Common myeloid progenitor, CD34-positive (primary cell): ENCODE results near the gene ZBTB24.

Experiments used
- CTCF ChIA-PET: fragments of 350-600 bp; sonication (Branson Sonifier 250); formaldehyde crosslinking; loops from one replicate; lab custom pipeline; 2021; ENCODE audit warnings: antibody characterized with exemption; lab: Charles Lee
- POLR2A ChIA-PET: fragments of 350-600 bp; sonication (Branson Sonifier 250); formaldehyde crosslinking; loops from one replicate; lab custom pipeline; 2021; ENCODE audit warnings: antibody characterized with exemption; lab: Charles Lee
- DNase-seq, 3 donors: peaks; one replicate each; pipeline versions ENCODE4 v3.0.0 to v3.0.0-alpha.2; 2013
- H3K27ac ChIP-seq, 2 experiments: 1 replicate in 1 of 2; 2 replicates in 1 of 2; pipeline ENCODE4 v1.7.0; 2013; ENCODE audit warnings: inconsistent platforms in 2 of 2, low read length in 2 of 2, mild to moderate bottlenecking in 2 of 2, low read depth in 1 of 2, moderate library complexity in 1 of 2; ENCODE audit not compliant: severe bottlenecking in 2 of 2, insufficient read depth in 1 of 2, poor library complexity in 1 of 2
- H3K27me3 ChIP-seq, 5 experiments: replicated peaks in 2 of 5; 1 replicate in 3 of 5; 2 replicates in 2 of 5; pipeline versions ENCODE4 v1.6.1 to v1.7.0; 2013; ENCODE audit warnings: low read length in 4 of 5, mild to moderate bottlenecking in 2 of 5, moderate library complexity in 2 of 5, inconsistent platforms in 1 of 5; ENCODE audit not compliant: insufficient read depth in 5 of 5, control insufficient read depth in 4 of 5
- H3K36me3 ChIP-seq, 4 experiments: 1 replicate in 2 of 4; 2 replicates in 2 of 4; pipeline versions ENCODE4 v1.6.1 to v1.7.0; 2013; ENCODE audit warnings: low read length in 3 of 4, control low read depth in 1 of 4, mild to moderate bottlenecking in 1 of 4; ENCODE audit not compliant: control insufficient read depth in 4 of 4, insufficient read depth in 4 of 4
- H3K4me1 ChIP-seq, 4 experiments: 1 replicate in 3 of 4; 2 replicates in 1 of 4; pipeline versions ENCODE4 v1.6.1 to v1.7.1; 2013; ENCODE audit warnings: low read length in 3 of 4, mild to moderate bottlenecking in 3 of 4, control low read depth in 1 of 4, inconsistent platforms in 1 of 4, moderate library complexity in 1 of 4; ENCODE audit not compliant: control insufficient read depth in 4 of 4, insufficient read depth in 4 of 4; ENCODE audit errors: control extremely low read depth in 1 of 4
- H3K4me3 ChIP-seq, 7 experiments: 1 replicate in 4 of 7; 2 replicates in 3 of 7; pipeline versions ENCODE4 v1.5.1 to v1.7.0; 2013; ENCODE audit warnings: mild to moderate bottlenecking in 7 of 7, low read length in 6 of 7, moderate library complexity in 6 of 7, inconsistent platforms in 2 of 7, low read depth in 2 of 7, control low read depth in 1 of 7; ENCODE audit not compliant: insufficient read depth in 4 of 7, control insufficient read depth in 1 of 7; ENCODE audit errors: extremely low read depth in 1 of 7
- H3K9me3 ChIP-seq, 5 experiments: 1 replicate in 4 of 5; 2 replicates in 1 of 5; pipeline versions ENCODE4 v1.6.1 to v1.7.1; 2013; ENCODE audit warnings: low read length in 4 of 5, mild to moderate bottlenecking in 2 of 5, inconsistent platforms in 1 of 5, low read depth in 1 of 5, moderate library complexity in 1 of 5; ENCODE audit not compliant: control insufficient read depth in 4 of 5, insufficient read depth in 2 of 5; ENCODE audit errors: control extremely low read depth in 1 of 5
- WGBS: methylation state at CpG from one replicate; pipeline ENCODE4 v1.1.5; 2013; ENCODE audit not compliant: insufficient coverage; 5-methylcytosine and 5-hydroxymethylcytosine counted together

ZBTB24 gene

DNA sequence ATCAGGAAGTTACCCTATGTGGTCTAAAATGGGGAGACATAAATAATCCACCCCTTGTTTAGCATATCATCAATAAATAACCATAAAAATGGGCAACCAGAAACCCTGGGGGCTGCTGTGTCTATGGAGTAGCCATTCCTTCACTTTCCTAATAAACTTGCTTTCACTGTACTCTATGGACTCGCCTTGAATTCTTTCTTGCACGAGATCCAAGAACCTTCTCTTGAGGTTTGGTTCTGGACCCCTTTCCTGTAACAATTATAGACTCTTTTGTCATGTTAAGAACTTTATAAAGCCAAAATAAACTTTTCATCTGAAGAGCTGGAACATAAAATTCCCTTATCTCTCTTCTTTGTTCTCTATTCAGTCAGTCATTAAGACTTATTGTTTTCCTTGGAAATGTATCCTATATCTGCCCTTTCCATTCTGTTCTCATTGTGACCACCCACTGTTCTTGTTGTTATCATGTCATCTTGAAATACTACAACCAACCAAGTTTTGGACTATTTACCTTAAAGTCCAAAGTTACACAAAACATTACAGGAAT, 29.3 kb upstream of the ZBTB24 start:
- Histone ChIP-seq H3K4me1 (peaks cover 6 to 23% (median 16%) of the 10 kb centered on the region in 4 experiments), H3K4me3 (no peak overlapping the region), H3K36me3 (no peaks in the 10 kb centered on the region), H3K27ac (no peak overlapping the region), H3K27me3 (no peaks in the 10 kb centered on the region), H3K9me3 (peaks cover 0 to 2% (median 0%) of the 10 kb centered on the region in 5 experiments)
- no peak for DNase-seq
- POLR2A ChIA-PET: no interaction called here
- WGBS: 95% methylated on average over 2 of the region's 2 CpGs
- CTCF ChIA-PET: no interaction called here

DNA sequence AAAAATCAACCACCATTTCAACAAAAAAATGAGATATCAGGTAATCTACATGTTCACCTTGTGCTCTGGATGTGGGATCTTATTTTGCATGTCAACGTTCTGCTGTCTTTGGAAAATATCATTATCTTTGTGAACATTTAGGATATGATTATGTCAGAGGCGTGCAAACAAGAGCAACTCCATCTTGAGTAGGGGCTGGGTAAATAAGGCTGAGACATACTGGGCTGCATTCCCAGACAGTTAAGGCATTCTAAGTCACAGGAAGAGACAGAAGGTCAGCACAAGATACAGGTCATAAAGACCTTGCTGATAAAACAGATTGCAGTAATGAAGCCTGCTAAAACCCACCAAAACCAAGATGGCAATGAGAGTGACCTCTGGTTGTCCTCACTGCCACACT, 28.8 kb upstream of the ZBTB24 start:
- Histone ChIP-seq H3K4me1 (peaks cover 6 to 19% (median 11%) of the 10 kb centered on the region in 4 experiments), H3K27ac (no peak overlapping the region), H3K27me3 (no peaks in the 10 kb centered on the region), H3K36me3 (no peaks in the 10 kb centered on the region), H3K4me3 (no peak overlapping the region), H3K9me3 (peaks cover 0 to 2% (median 0%) of the 10 kb centered on the region in 5 experiments)
- 100% methylated on average over 1 of the region's 2 CpGs for WGBS
- POLR2A ChIA-PET: no interaction called here
- DNase-seq: no peak
- CTCF ChIA-PET: no interaction called here

DNA sequence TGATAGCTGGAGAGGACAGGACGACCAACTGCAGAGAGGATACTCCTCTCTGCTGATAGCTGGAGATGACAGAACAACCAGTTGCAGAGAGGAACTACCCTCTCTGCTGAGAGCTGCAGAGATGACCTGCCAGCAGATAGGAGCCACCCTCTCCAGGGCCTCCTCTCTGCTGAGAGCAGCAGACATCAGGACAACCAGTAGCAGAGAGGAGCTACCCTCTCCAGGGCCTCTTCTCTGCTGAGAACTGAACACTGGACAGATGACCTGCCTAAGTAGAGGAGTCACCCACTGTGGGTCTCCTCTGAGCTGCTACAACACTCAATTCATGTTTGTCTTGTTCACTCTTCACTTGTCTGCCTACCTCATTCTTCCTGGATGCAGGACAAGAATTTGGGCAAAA, 27.3 kb upstream of the ZBTB24 start:
- POLR2A ChIA-PET: no interaction called here
- H3K9me3 ChIP-seq: peaks cover 0 to 2% (median 0%) of the 10 kb centered on the region in 5 experiments
- peaks cover 0 to 4% (median 1%) of the 10 kb centered on the region in 4 experiments for H3K4me1 ChIP-seq
- H3K27me3 ChIP-seq: no peaks in the 10 kb centered on the region
- CTCF ChIA-PET: interaction anchor here (1.1 kb wide), 1 partner anchor 11 kb away, joined by 4 read pairs; no protein-coding TSS in a partner anchor
- H3K4me3 ChIP-seq: no peak overlapping the region
- WGBS: 100% methylated on average over 1 of the region's 1 CpG
- H3K27ac ChIP-seq: no peak overlapping the region
- no peak for DNase-seq
- H3K36me3 ChIP-seq: no peaks in the 10 kb centered on the region

DNA sequence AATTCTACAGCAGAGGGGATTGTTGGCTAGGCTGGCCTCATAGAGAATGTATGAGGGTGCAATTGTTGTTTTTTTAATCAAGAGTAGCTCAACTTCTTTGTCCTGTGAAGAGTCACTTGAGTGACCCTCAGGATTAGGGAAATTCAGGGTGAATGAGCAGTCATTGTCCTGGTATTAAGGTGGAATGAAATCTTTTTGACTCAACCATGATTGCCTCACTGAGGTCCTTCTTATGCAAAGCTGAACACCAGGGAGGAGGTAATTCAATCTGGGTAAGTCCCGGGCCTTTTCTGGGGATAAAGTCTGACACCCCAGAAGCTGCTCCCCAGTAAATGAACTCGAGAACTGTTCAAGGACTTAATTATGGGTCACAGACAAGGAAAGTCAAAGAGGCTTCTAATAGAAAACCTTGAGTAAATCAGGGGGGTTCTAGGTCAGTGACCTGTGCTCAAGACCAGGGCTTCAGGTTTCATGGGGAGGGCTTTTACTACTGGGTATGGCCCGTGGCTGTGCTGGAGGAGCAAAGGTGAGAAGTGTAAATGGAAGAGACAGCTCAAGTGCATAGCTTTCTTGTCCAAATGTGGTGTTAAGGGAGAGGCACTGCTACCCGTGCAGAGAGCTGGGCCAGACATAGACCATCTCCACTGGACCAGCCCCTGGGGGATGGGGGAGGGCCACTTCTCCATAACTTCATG, 25.3 kb upstream of the ZBTB24 start:
- Histone ChIP-seq H3K27ac (no peak overlapping the region), H3K9me3 (peaks cover 0 to 2% (median 0%) of the 10 kb centered on the region in 5 experiments), H3K27me3 (no peaks in the 10 kb centered on the region), H3K4me3 (no peak overlapping the region), H3K36me3 (no peaks in the 10 kb centered on the region), H3K4me1 (no peaks in the 10 kb centered on the region)
- ChIA-PET POLR2A (interaction anchor here (0.6 kb wide), 1 partner anchor 524 kb away, joined by 3 read pairs; no protein-coding TSS in a partner anchor), CTCF (interaction anchor here (0.7 to 1.4 kb wide), 7 partner anchors 9 to 29 kb away, joined by 3 to 7 read pairs (median 3); no protein-coding TSS in a partner anchor)
- 85% methylated on average over 3 of the region's 4 CpGs for WGBS
- DNase-seq: no peak

DNA sequence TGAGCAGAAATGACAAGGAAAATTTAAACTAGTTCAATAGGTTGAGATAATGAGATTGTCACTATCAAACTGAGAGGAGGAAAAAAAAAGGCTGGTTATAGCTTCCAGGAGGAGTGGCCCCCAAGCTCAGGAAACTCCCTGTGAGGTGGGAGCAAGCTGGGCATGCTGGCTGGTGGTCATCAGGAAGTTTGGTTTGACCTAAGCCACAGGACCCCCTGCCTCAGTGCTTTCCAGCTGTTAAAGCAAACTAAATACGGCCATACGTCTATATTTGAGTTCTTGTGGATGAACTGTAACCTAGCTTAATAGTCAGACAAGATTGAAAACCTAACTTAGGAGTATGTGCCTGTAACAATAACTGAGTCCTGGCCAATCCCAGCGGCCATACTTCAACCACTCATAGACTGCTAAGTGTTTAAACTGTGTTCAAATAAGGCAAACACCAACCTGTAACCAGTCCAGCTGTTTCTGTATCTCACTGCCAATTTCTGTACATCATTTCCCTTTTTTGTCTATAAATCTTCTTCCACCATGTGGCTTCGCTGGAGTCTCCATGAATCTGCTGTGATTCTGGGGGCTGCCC, 24.6 kb upstream of the ZBTB24 start:
- DNase-seq: peak in 2 of 3 donors; percentile 24 to 53
- Histone ChIP-seq H3K36me3 (no peaks in the 10 kb centered on the region), H3K27me3 (no peaks in the 10 kb centered on the region), H3K4me1 (no peaks in the 10 kb centered on the region), H3K9me3 (peaks cover 0 to 2% (median 0%) of the 10 kb centered on the region in 5 experiments), H3K4me3 (no peak overlapping the region), H3K27ac (no peak overlapping the region)
- WGBS: 86% methylated on average over 3 of the region's 4 CpGs
- CTCF ChIA-PET: interaction anchor here (0.9 to 1.4 kb wide), 6 partner anchors 8 to 16 kb away, joined by 3 to 7 read pairs (median 3); no protein-coding TSS in a partner anchor
- POLR2A ChIA-PET: interaction anchor here (0.6 kb wide), 1 partner anchor 523 kb away, joined by 3 read pairs; no protein-coding TSS in a partner anchor

DNA sequence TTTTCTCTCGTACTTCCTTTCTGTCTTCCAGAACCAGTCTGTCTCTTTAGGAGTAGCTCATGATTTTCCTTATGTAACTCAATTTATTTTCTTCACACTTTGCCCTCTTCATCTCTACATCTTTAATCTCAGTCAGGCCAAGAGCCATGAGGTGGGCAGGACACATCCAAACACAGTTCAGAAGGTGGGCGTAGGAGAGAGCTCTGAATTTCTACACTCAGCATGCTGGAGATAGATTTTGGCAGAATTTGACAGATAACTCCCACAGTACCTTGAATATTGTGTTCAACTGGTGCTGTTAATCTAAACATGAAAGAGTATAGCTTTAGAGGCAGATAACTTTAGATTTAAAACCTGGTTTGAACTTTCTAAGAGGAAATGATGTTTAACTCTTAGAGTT, 23.8 kb upstream of the ZBTB24 start:
- CTCF ChIA-PET: interaction anchor here (1.1 to 1.4 kb wide), 3 partner anchors 9 to 15 kb away, joined by 3 to 7 read pairs (median 3); no protein-coding TSS in a partner anchor
- no peak for DNase-seq
- Histone ChIP-seq H3K4me3 (no peak overlapping the region), H3K4me1 (no peaks in the 10 kb centered on the region), H3K9me3 (peaks cover 0 to 2% (median 0%) of the 10 kb centered on the region in 5 experiments), H3K36me3 (no peaks in the 10 kb centered on the region), H3K27me3 (no peaks in the 10 kb centered on the region), H3K27ac (no peak overlapping the region)
- WGBS: 100% methylated on average over 2 of the region's 2 CpGs
- POLR2A ChIA-PET: no interaction called here
